CD4-positive, CD25-positive, alpha-beta regulatory T cell (primary cell): ENCODE results near the gene PDILT. TPM values are rescaled to one million over a fixed set of nuclear protein-coding genes. Genes with fewer than 3 reads are reported as not detected.
"Not testable (repeated sequence)": the region's sequence is repeated elsewhere in the genome, so short reads cannot be mapped to it uniquely, and the experiment has no call there.

ENCODE experiments used
- ATAC-seq, 2 donors: fragments of 150-1000 bp; cut with Tn5 transposase; one replicate each; pipeline ENCODE4 v1.10.0; 2021; ENCODE audit warnings: low read depth in 2 of 2, moderate number of reproducible peaks in 2 of 2, moderate library complexity in 1 of 2
- DNase-seq, 3 donors: peaks; one replicate each; pipeline versions ENCODE4 v3.0.0 to v3.0.0-alpha.2; 2012 to 2022; ENCODE audit warnings: mixed read lengths in 1 of 3
- H3K27ac ChIP-seq: one replicate; pipeline ENCODE4 v1.7.0; 2013; ENCODE audit warnings: mild to moderate bottlenecking, low read length; ENCODE audit not compliant: insufficient read depth, poor library complexity, severe bottlenecking
- H3K27me3 ChIP-seq: one replicate; pipeline ENCODE4 v1.7.0; 2013; ENCODE audit warnings: low read length; ENCODE audit not compliant: control insufficient read depth, insufficient read depth
- H3K36me3 ChIP-seq: one replicate; pipeline ENCODE4 v1.7.0; 2013; ENCODE audit warnings: mild to moderate bottlenecking, low read length, moderate library complexity; ENCODE audit not compliant: control insufficient read depth, insufficient read depth
- H3K4me1 ChIP-seq: 2 replicates; pipeline ENCODE4 v1.7.0; 2013; ENCODE audit warnings: mild to moderate bottlenecking, low read length; ENCODE audit not compliant: insufficient read depth, control insufficient read depth, poor library complexity, severe bottlenecking
- H3K4me3 ChIP-seq: one replicate; pipeline ENCODE4 v1.7.0; 2013; ENCODE audit warnings: low read depth, mild to moderate bottlenecking, low read length, moderate library complexity
- H3K9me3 ChIP-seq, 2 experiments: 1 replicate in 1 of 2; 2 replicates in 1 of 2; pipeline ENCODE4 v1.7.0; 2013; ENCODE audit warnings: low read length in 2 of 2, mild to moderate bottlenecking in 1 of 2, moderate library complexity in 1 of 2; ENCODE audit not compliant: control insufficient read depth in 2 of 2
- H3K27ac Mint-ChIP-seq, 3 donors: one replicate each; pipeline ENCODE4 v1.8.0; 2020 to 2022; ENCODE audit warnings: mild to moderate bottlenecking in 3 of 3, mixed read lengths in 3 of 3, moderate library complexity in 2 of 3
- H3K27me3 Mint-ChIP-seq: one replicate; pipeline ENCODE4 v1.8.0; 2022; ENCODE audit warnings: mild to moderate bottlenecking, mixed read lengths
- H3K36me3 Mint-ChIP-seq: one replicate; pipeline ENCODE4 v1.8.0; 2020; ENCODE audit warnings: mixed read lengths
- H3K4me1 Mint-ChIP-seq, 4 donors: one replicate each; pipeline ENCODE4 v1.8.0; 2020 to 2022; ENCODE audit warnings: mixed read lengths in 4 of 4, mild to moderate bottlenecking in 1 of 4
- H3K4me3 Mint-ChIP-seq, 4 donors: one replicate each; pipeline ENCODE4 v1.8.0; 2020 to 2022; ENCODE audit warnings: mild to moderate bottlenecking in 4 of 4, mixed read lengths in 4 of 4, moderate library complexity in 3 of 4
- H3K9me3 Mint-ChIP-seq, 7 donors: one replicate each; pipeline ENCODE4 v1.8.0; 2020 to 2022; ENCODE audit warnings: mixed read lengths in 7 of 7, mild to moderate bottlenecking in 3 of 7, moderate library complexity in 2 of 7
- polyA plus RNA-seq, 4 donors: library from polyadenylated mRNA; unstranded; fragments of 300-500 nt; fragmentation: Illumina TruSeq; gene quantifications; one replicate each; pipeline ENCODE4 v1.2.3, GENCODE V29; 2021
- total RNA-seq: library from RNA; stranded (reverse); gene quantifications from one replicate; pipeline ENCODE4 v1.2.3, GENCODE V29; 2022

Gene PDILT
- total and polyA plus RNA-seq, 5 donors from 2014 or later = not detected

- H3K4me1 ChIP-seq = no peaks in the 10 kb centered on the region
- Mint-ChIP-seq H3K27me3 (no peaks in the 10 kb centered on the region), H3K4me3 (no peak overlapping the region), H3K27ac (no peak overlapping the region), H3K9me3 (peaks cover 0 to 4% (median 0%) of the 10 kb centered on the region in 7 donors), H3K36me3 (no peaks in the 10 kb centered on the region), H3K4me1 (no peaks in the 10 kb centered on the region)
- H3K9me3 ChIP-seq = no peaks in the 10 kb centered on the region
- H3K27ac ChIP-seq = no peak overlapping the region
- H3K27me3 ChIP-seq = no peaks in the 10 kb centered on the region
- H3K4me3 ChIP-seq = no peak overlapping the region
- DNase-seq (no peak), ATAC-seq (no peak)
- no peaks in the 10 kb centered on the region for H3K36me3 ChIP-seq
These were observed 80.9 kb downstream of the PDILT start for GRCh38 chr16:20323591-20324117.

DNA sequence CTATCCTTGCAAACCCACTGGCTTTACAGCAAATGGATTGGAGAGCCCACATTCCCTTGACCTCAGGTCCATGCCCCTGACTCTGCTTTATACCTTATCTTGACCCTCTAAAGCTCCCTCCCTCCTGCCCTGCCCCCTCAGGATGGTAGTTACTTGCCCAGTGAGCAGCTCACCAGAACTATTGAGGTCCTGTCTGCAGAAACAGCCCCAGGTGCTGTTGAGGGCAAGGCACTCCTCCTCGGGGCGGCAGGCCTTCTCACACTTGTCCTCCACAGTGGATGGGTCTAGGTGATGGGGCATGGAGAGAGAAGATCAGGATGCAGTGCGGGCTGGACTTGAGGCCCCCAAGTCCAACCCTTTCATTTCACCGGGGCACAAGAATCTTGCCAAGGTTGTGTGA is 81.8 kb downstream of the PDILT start:
- H3K27me3 ChIP-seq = no peaks in the 10 kb centered on the region
- Mint-ChIP-seq H3K4me3 (no peak overlapping the region), H3K4me1 (no peaks in the 10 kb centered on the region), H3K27ac (peak overlapping the region in 1 of 3 donors; percentile 9), H3K27me3 (no peaks in the 10 kb centered on the region), H3K9me3 (peaks cover 0 to 4% (median 0%) of the 10 kb centered on the region in 7 donors), H3K36me3 (no peaks in the 10 kb centered on the region)
- DNase-seq = no peak
- no peak for ATAC-seq
- no peak overlapping the region for H3K27ac ChIP-seq
- H3K4me3 ChIP-seq = no peak overlapping the region
- H3K4me1 ChIP-seq = no peaks in the 10 kb centered on the region
- H3K36me3 ChIP-seq = no peaks in the 10 kb centered on the region
- no peaks in the 10 kb centered on the region for H3K9me3 ChIP-seq

- no peak for DNase-seq
- Mint-ChIP-seq H3K27ac (no peak overlapping the region), H3K36me3 (no peaks in the 10 kb centered on the region), H3K4me3 (no peak overlapping the region), H3K27me3 (peaks cover 1% of the 10 kb centered on the region), H3K4me1 (no peaks in the 10 kb centered on the region), H3K9me3 (peaks cover 0 to 4% (median 0%) of the 10 kb centered on the region in 7 donors)
- no peak overlapping the region for H3K4me3 ChIP-seq
- ATAC-seq = no peak
- no peaks in the 10 kb centered on the region for H3K27me3 ChIP-seq
- H3K4me1 ChIP-seq = no peaks in the 10 kb centered on the region
- H3K9me3 ChIP-seq = no peaks in the 10 kb centered on the region
- H3K27ac ChIP-seq = no peak overlapping the region
- no peaks in the 10 kb centered on the region for H3K36me3 ChIP-seq
These were observed 82.9 kb downstream of the PDILT start for GRCh38 chr16:20321671-20322070.

DNA sequence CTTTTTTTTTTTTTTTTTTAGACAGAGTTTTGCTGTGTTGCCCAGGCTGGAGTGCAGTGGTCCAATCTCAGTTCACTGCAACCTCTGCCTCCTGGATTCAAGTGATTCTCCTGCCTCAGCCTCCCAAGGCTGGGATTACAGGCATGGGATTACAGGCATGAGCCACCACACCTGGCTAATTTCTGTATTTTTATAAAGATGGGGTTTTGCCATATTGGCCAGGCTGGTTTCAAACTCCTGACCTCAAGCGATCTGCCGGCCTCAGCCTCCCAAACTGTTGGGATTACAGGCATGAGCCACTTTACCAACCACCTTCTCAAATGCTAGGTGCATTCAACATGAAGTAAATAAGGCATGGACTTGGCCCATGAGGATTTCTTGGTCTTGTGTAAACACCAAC is 83.5 kb downstream of the PDILT start:
- not testable (repeated sequence) for H3K27me3 Mint-ChIP-seq, H3K36me3 Mint-ChIP-seq, ATAC-seq, H3K27me3 ChIP-seq, H3K4me3 Mint-ChIP-seq, H3K27ac ChIP-seq, H3K27ac Mint-ChIP-seq, H3K9me3 ChIP-seq, H3K4me1 ChIP-seq, H3K36me3 ChIP-seq, DNase-seq, H3K9me3 Mint-ChIP-seq, H3K4me1 Mint-ChIP-seq, H3K4me3 ChIP-seq

DNA sequence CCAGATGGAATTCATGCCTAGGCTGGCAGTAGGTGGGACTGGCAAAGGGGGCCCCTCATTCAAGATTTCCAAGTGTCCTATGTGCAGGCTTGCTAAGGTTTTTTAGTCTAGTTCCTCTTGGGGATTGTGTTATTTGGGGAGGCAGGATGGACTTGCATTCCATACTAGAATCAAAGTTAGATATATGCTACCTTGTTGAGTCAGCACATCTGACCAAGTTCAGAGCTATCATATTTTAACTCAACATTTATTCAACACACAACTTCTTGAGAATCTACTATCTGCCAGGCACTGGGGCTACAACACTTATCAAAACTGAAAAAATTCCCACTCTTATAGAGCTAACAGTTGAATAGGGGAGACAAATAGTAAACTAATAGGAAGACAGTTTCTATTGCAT is 83.9 kb downstream of the PDILT start:
- Mint-ChIP-seq H3K36me3 (no peaks in the 10 kb centered on the region), H3K4me3 (no peak overlapping the region), H3K4me1 (no peaks in the 10 kb centered on the region), H3K9me3 (peaks cover 0 to 4% (median 0%) of the 10 kb centered on the region in 7 donors), H3K27ac (no peak overlapping the region), H3K27me3 (peaks cover 4% of the 10 kb centered on the region)
- Histone ChIP-seq H3K9me3 (no peaks in the 10 kb centered on the region), H3K27me3 (no peaks in the 10 kb centered on the region), H3K27ac (no peak overlapping the region), H3K4me1 (no peaks in the 10 kb centered on the region), H3K4me3 (no peak overlapping the region), H3K36me3 (no peaks in the 10 kb centered on the region)
- ATAC-seq (no peak), DNase-seq (no peak)

- Histone ChIP-seq H3K4me1 (no peaks in the 10 kb centered on the region), H3K9me3 (no peaks in the 10 kb centered on the region), H3K27ac (no peak overlapping the region), H3K27me3 (no peaks in the 10 kb centered on the region), H3K4me3 (no peak overlapping the region), H3K36me3 (no peaks in the 10 kb centered on the region)
- Mint-ChIP-seq H3K4me1 (no peaks in the 10 kb centered on the region), H3K27ac (no peak overlapping the region), H3K27me3 (peaks cover 4% of the 10 kb centered on the region), H3K36me3 (no peaks in the 10 kb centered on the region), H3K9me3 (peaks cover 0 to 4% (median 0%) of the 10 kb centered on the region in 7 donors), H3K4me3 (no peak overlapping the region)
- no peak for DNase-seq
- ATAC-seq = no peak
These were observed 84.4 kb downstream of the PDILT start for GRCh38 chr16:20320178-20320577.

DNA sequence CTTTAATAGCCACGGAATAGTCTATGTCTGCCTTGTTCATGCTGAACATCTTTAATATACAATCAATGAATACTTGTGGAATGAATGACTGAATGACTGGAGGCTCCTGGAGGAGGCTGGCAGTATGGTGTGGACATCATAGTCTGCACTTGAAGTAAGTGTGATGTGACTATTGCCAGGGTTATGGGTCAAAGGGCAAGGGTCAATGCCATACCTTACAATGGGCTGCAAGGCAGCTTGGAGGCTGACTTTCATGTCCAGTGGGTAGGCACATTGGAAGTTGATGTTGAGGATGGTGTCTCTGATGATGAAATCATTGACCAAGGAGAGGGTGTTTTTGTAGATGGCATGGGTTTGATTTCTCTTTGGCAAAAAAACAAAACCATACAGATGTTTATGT is 85.1 kb downstream of the PDILT start:
- no peaks in the 10 kb centered on the region for H3K36me3 Mint-ChIP-seq
- H3K27ac Mint-ChIP-seq = no peak overlapping the region
- Histone ChIP-seq H3K27ac (no peak overlapping the region), H3K27me3 (no peaks in the 10 kb centered on the region), H3K4me3 (no peak overlapping the region), H3K9me3 (no peaks in the 10 kb centered on the region), H3K4me1 (no peaks in the 10 kb centered on the region), H3K36me3 (no peaks in the 10 kb centered on the region)
- DNase-seq (no peak), ATAC-seq (no peak)
- peaks cover 0 to 4% (median 0%) of the 10 kb centered on the region in 7 donors for H3K9me3 Mint-ChIP-seq
- peaks cover 4% of the 10 kb centered on the region for H3K27me3 Mint-ChIP-seq
- no peaks in the 10 kb centered on the region for H3K4me1 Mint-ChIP-seq
- no peak overlapping the region for H3K4me3 Mint-ChIP-seq

DNA sequence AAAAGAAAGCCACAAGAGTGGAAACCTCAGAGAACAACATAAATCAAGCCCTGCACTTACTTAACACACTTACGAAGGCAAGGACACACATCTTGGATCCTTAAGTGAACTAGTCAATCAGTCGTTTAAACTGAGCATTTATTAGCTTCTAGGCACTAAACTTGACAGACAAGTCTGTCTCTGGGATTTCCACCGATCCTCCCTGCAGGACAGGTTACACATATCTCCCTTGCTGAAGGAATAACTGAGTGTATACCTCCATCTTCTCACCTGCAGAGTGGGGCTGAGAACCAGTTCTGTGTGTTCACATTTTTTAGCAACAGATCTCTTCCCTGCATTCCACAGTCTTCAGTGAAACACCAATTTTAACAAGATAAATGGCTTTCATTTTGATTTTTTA is 86.1 kb downstream of the PDILT start:
- H3K4me3 ChIP-seq = no peak overlapping the region
- ATAC-seq (no peak), DNase-seq (no peak)
- Mint-ChIP-seq H3K4me1 (no peaks in the 10 kb centered on the region), H3K27me3 (peaks cover 4% of the 10 kb centered on the region), H3K27ac (no peak overlapping the region), H3K4me3 (no peak overlapping the region), H3K36me3 (no peaks in the 10 kb centered on the region), H3K9me3 (peaks cover 0 to 4% (median 0%) of the 10 kb centered on the region in 7 donors)
- H3K4me1 ChIP-seq = no peaks in the 10 kb centered on the region
- no peaks in the 10 kb centered on the region for H3K36me3 ChIP-seq
- H3K9me3 ChIP-seq = no peaks in the 10 kb centered on the region
- no peak overlapping the region for H3K27ac ChIP-seq
- no peaks in the 10 kb centered on the region for H3K27me3 ChIP-seq
